IMR-90 (cell line): Measurements from ENCODE around the gene SNX11. TPM values are rescaled to one million over a fixed set of nuclear protein-coding genes. Genes with fewer than 3 reads are reported as not detected.

Source experiments
- ATAC-seq: fragments of 200-7000 bp; cut with Tn5 transposase; 2 replicates; pipeline ENCODE4 v1.9.1; 2020; ENCODE audit warnings: low read depth, mild to moderate bottlenecking, moderate library complexity
- BruUV-seq: library from RNA; stranded (reverse); fragments of 400-500 nt; replicated peaks from 2 replicates; lab custom pipeline; 2021; lab: Mats Ljungman, UMichigan
- CTCF ChIA-PET: fragments of 300-600 bp; formaldehyde crosslinking; extraction: SDS; loops from one replicate; lab custom pipeline; 2021; ENCODE audit warnings: antibody characterized with exemption; lab: Yijun Ruan, JAX
- POLR2A ChIA-PET: fragments of 300-600 bp; sonication (Branson Sonifier 250); formaldehyde crosslinking; loops from one replicate; lab custom pipeline; 2022; ENCODE audit warnings: antibody characterized with exemption; ENCODE audit not compliant: unreplicated experiment; lab: Charles Lee
- DNase-seq: peaks from one replicate; pipeline ENCODE4 v3.0.0; 2013
- H2AFZ ChIP-seq: replicated peaks from 2 replicates; pipeline ENCODE3; 2013; ENCODE audit warnings: low read length, mild to moderate bottlenecking; ENCODE audit not compliant: poor library complexity
- H2AK5ac ChIP-seq: 2 replicates; pipeline ENCODE4 v1.6.1; 2013; ENCODE audit warnings: low read depth, low read length, inconsistent platforms
- H2AK9ac ChIP-seq: replicated peaks from 2 replicates; pipeline ENCODE3; 2013; ENCODE audit warnings: mild to moderate bottlenecking, low read depth, low read length, moderate library complexity; ENCODE audit not compliant: poor library complexity
- H2BK120ac ChIP-seq: 2 replicates; pipeline ENCODE4 v1.6.1; 2013; ENCODE audit warnings: low read depth, low read length, inconsistent platforms
- H2BK15ac ChIP-seq: 3 replicates; pipeline ENCODE4 v1.6.1; 2013; ENCODE audit warnings: low read depth, low read length, inconsistent platforms
- H2BK20ac ChIP-seq: 2 replicates; pipeline ENCODE4 v1.6.1; 2013; ENCODE audit warnings: low read depth, mild to moderate bottlenecking, inconsistent platforms, low read length, moderate library complexity
- H2BK5ac ChIP-seq: 2 replicates; pipeline ENCODE4 v1.6.1; 2013; ENCODE audit warnings: mild to moderate bottlenecking, low read depth, low read length, inconsistent platforms; ENCODE audit not compliant: poor library complexity, severe bottlenecking
- H3K14ac ChIP-seq: replicated peaks from 2 replicates; pipeline ENCODE4 v1.6.1; 2013; ENCODE audit warnings: low read depth, low read length, inconsistent platforms
- H3K18ac ChIP-seq: 2 replicates; pipeline ENCODE4 v1.6.1; 2013; ENCODE audit warnings: low read depth, low read length, control low read depth
- H3K23ac ChIP-seq: 2 replicates; pipeline ENCODE4 v1.6.1; 2013; ENCODE audit warnings: low read depth, low read length, inconsistent platforms
- H3K27ac ChIP-seq: 2 replicates; pipeline ENCODE4 v1.5.1; 2013; ENCODE audit warnings: mild to moderate bottlenecking, control low read depth, low read length; ENCODE audit not compliant: insufficient read depth
- H3K27me3 ChIP-seq: 2 replicates; pipeline ENCODE4 v1.6.1; 2013; ENCODE audit warnings: low read length; ENCODE audit not compliant: control insufficient read depth, insufficient read depth
- H3K36me3 ChIP-seq: 2 replicates; pipeline ENCODE4 v1.6.1; 2013; ENCODE audit warnings: low read length, mixed read lengths; ENCODE audit not compliant: control insufficient read depth, insufficient read depth
- H3K4ac ChIP-seq: 2 replicates; pipeline ENCODE4 v1.6.1; 2013; ENCODE audit warnings: low read depth, low read length, inconsistent platforms
- H3K4me1 ChIP-seq: 2 replicates; pipeline ENCODE4 v1.6.1; 2013; ENCODE audit warnings: low read length, mixed read lengths; ENCODE audit not compliant: control insufficient read depth, insufficient read depth
- H3K4me2 ChIP-seq: 2 replicates; pipeline ENCODE4 v1.6.1; 2013; ENCODE audit warnings: low read depth, mild to moderate bottlenecking, control low read depth, low read length, moderate library complexity
- H3K4me3 ChIP-seq: 2 replicates; pipeline ENCODE4 v1.5.1; 2013; ENCODE audit warnings: low read depth, mild to moderate bottlenecking, control low read depth, low read length, moderate library complexity; ENCODE audit not compliant: insufficient read depth
- H3K56ac ChIP-seq: 2 replicates; pipeline ENCODE4 v1.6.1; 2013; ENCODE audit warnings: low read length, inconsistent platforms; ENCODE audit not compliant: insufficient read depth; ENCODE audit errors: extremely low read depth
- H3K79me1 ChIP-seq, 2 experiments: 2 replicates each; pipeline ENCODE4 v1.6.1; 2013; ENCODE audit warnings: low read length in 2 of 2, inconsistent platforms in 1 of 2, low read depth in 1 of 2
- H3K9ac ChIP-seq: 2 replicates; pipeline ENCODE4 v1.6.1; 2013; ENCODE audit warnings: low read depth, low read length, control low read depth
- H3K9me1 ChIP-seq: 2 replicates; pipeline ENCODE4 v1.6.1; 2013; ENCODE audit warnings: low read length, inconsistent platforms; ENCODE audit not compliant: insufficient read depth
- H3K9me3 ChIP-seq: 2 replicates; pipeline ENCODE4 v1.6.1; 2013; ENCODE audit warnings: low read length; ENCODE audit not compliant: control insufficient read depth, insufficient read depth
- H4K20me1 ChIP-seq: 2 replicates; pipeline ENCODE4 v1.6.1; 2013; ENCODE audit warnings: low read length, inconsistent platforms; ENCODE audit not compliant: insufficient read depth
- H4K5ac ChIP-seq: 2 replicates; pipeline ENCODE4 v1.6.1; 2013; ENCODE audit warnings: mild to moderate bottlenecking, low read depth, low read length, control low read depth
- H4K8ac ChIP-seq, 2 experiments: 2 replicates each; pipeline ENCODE4 v1.6.1; 2013; ENCODE audit warnings: low read depth in 2 of 2, low read length in 2 of 2, control low read depth in 1 of 2, inconsistent platforms in 1 of 2
- H4K91ac ChIP-seq: 2 replicates; pipeline ENCODE4 v1.6.1; 2013; ENCODE audit warnings: low read depth, low read length, inconsistent platforms; ENCODE audit not compliant: insufficient read depth
- BHLHE40 ChIP-seq: fragments of 150-350 bp; IDR thresholded peaks from 2 replicates; pipeline ENCODE4 v1.6.1; 2016; ENCODE audit warnings: mild to moderate bottlenecking, low read depth, low read length
- CHD1 ChIP-seq: IDR thresholded peaks from 2 replicates; pipeline ENCODE4 v1.6.1; 2012; ENCODE audit warnings: low read depth, low read length, improper control_type of control experiment
- ELK1 ChIP-seq: fragments of 150-350 bp; IDR thresholded peaks from 2 replicates; pipeline ENCODE4 v1.6.1; 2016; ENCODE audit warnings: low read depth, mild to moderate bottlenecking, low read length, moderate library complexity, borderline replicate concordance
- MAFK ChIP-seq: IDR thresholded peaks from 2 replicates; pipeline ENCODE4 v1.6.1; 2012; ENCODE audit warnings: low read depth, low read length, improper control_type of control experiment
- MAZ ChIP-seq: IDR thresholded peaks from 2 replicates; pipeline ENCODE4 v1.6.1; 2012; ENCODE audit warnings: low read depth, mild to moderate bottlenecking, low read length, improper control_type of control experiment, moderate library complexity, borderline replicate concordance
- NFE2L2 ChIP-seq: fragments of 150-350 bp; IDR thresholded peaks from 2 replicates; pipeline ENCODE4 v1.6.1; 2016; ENCODE audit warnings: low read depth, mild to moderate bottlenecking, low read length
- RCOR1 ChIP-seq: IDR thresholded peaks from 2 replicates; pipeline ENCODE4 v1.6.1; 2012; ENCODE audit warnings: mild to moderate bottlenecking, low read length, improper control_type of control experiment; ENCODE audit not compliant: insufficient replicate concordance
- RFX5 ChIP-seq: IDR thresholded peaks from 2 replicates; pipeline ENCODE4 v1.8.0; 2012; ENCODE audit warnings: low read depth, mild to moderate bottlenecking, low read length, moderate library complexity
- WGBS, 2 experiments: methylation state at CpG; one replicate each; pipeline versions ENCODE4 v1.1.5 to v1.1.7; 2013; ENCODE audit warnings: missing lambda C conversion rate in 2 of 2; ENCODE audit not compliant: insufficient read length in 1 of 2; ENCODE audit errors: extremely low coverage in 2 of 2; 5-methylcytosine and 5-hydroxymethylcytosine counted together
- dilution Hi-C: fragments of 300-500 bp; cut with HindIII; formaldehyde crosslinking; loops from one replicate; pipeline ENCODE4 v1.14.3; 2018; ENCODE audit warnings: low sequenced_read_pairs; ENCODE audit not compliant: unreplicated experiment
- in situ Hi-C: fragments of 300-500 bp; cut with MboI; formaldehyde crosslinking; loops from 3 replicates; pipeline ENCODE4 v1.14.3; 2019; ENCODE audit warnings: low sequenced_read_pairs, inconsistent platforms, mixed read lengths
- intact Hi-C: fragments of 100-400 bp; cut with micrococcal nuclease; formaldehyde crosslinking; loops from 2 replicates; pipeline ENCODE4 v1.10.0; 2022
- polyA plus RNA-seq, 3 experiments: library from polyadenylated mRNA; depleted of rRNA; stranded (reverse); fragments of >200 nt; gene quantifications; 2 replicates each; pipeline ENCODE4 v1.2.3, GENCODE V29; 2012; ENCODE audit warnings: low replicate concordance in 1 of 3
- total RNA-seq: library from RNA; depleted of rRNA; stranded (reverse); fragments of >200 nt; gene quantifications from 2 replicates; pipeline ENCODE4 v1.2.3, GENCODE V29; 2012

SNX11 gene
- total and polyA plus RNA-seq, 2 of the 4 experiments (the other 2 are of a cell fraction): 14.7 to 16.9 TPM

GRCh38 chr17:48110761-48111160 lies 3.2 kb downstream of the SNX11 start:
- no peaks in the 10 kb centered on the region for H3K9me3 ChIP-seq
- H2BK120ac ChIP-seq: no peak overlapping the region
- no peak overlapping the region for H3K23ac ChIP-seq
- H4K8ac ChIP-seq: no peak overlapping the region
- no peak for TF ChIP-seq CHD1
- TF ChIP-seq MAZ: no peak
- no peak for TF ChIP-seq NFE2L2
- TF ChIP-seq RCOR1: no peak
- TF ChIP-seq ELK1: no peak
- TF ChIP-seq MAFK: no peak
- TF ChIP-seq RFX5: no peak
- TF ChIP-seq BHLHE40: no peak
- no peak overlapping the region for H3K4me2 ChIP-seq
- no peak overlapping the region for H3K18ac ChIP-seq
- H3K27me3 ChIP-seq: no peaks in the 10 kb centered on the region
- POLR2A ChIA-PET: no interaction called here
- no peak overlapping the region for H4K5ac ChIP-seq
- dilution Hi-C loops: no loop called here
- no peak overlapping the region for H2BK20ac ChIP-seq
- H2BK5ac ChIP-seq: no peak overlapping the region
- peaks cover 9% of the 10 kb centered on the region for H3K36me3 ChIP-seq
- no peak overlapping the region for H3K4me3 ChIP-seq
- H3K79me1 ChIP-seq: peaks cover 27 to 53% of the 10 kb centered on the region in 2 experiments
- no peak overlapping the region for H3K56ac ChIP-seq
- no peak overlapping the region for H3K9ac ChIP-seq
- intact Hi-C loops: no loop called here
- peaks cover 2% of the 10 kb centered on the region for H4K20me1 ChIP-seq
- CTCF ChIA-PET: no interaction called here
- DNase-seq (no peak), ATAC-seq (no peak)
- no TSS peak for BruUV-seq
- H2AK9ac ChIP-seq: no peak overlapping the region
- H2AFZ ChIP-seq: no peak overlapping the region
- H3K27ac ChIP-seq: no peak overlapping the region
- no peak overlapping the region for H3K14ac ChIP-seq
- H3K4ac ChIP-seq: no peak overlapping the region
- no peak overlapping the region for H2BK15ac ChIP-seq
- H2AK5ac ChIP-seq: no peak overlapping the region
- 95% methylated on average over 4 of the region's 9 CpGs; no CpG with 5 or more reads in 1 of the 2 experiments for WGBS, 2 experiments
- H4K91ac ChIP-seq: no peak overlapping the region
- in situ Hi-C loops: no loop called here
- no peaks in the 10 kb centered on the region for H3K4me1 ChIP-seq
- H3K9me1 ChIP-seq: no peaks in the 10 kb centered on the region
